Measurements from ENCODE around the gene ACTR8. TPM values are rescaled to one million over a fixed set of nuclear protein-coding genes. Genes with fewer than 3 reads are reported as not detected.

Gene ACTR8
- total and polyA plus RNA-seq, 2 of the 13 experiments (the other 11 are each of a cell fraction or from before 2014, with no cell fraction given): 15.5 to 29.0 TPM

- TF ChIP-seq, protein P1, sequence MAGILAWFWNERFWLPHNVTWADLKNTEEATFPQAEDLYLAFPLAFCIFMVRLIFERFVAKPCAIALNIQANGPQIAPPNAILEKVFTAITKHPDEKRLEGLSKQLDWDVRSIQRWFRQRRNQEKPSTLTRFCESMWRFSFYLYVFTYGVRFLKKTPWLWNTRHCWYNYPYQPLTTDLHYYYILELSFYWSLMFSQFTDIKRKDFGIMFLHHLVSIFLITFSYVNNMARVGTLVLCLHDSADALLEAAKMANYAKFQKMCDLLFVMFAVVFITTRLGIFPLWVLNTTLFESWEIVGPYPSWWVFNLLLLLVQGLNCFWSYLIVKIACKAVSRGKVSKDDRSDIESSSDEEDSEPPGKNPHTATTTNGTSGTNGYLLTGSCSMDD (CRISPR knock-in tag; IDR thresholded peaks at IDR 0.05): no peak
- no peak; the same call in 1 of the 2 replicates for TF ChIP-seq ZNF317 (CRISPR knock-in tag; IDR thresholded peaks at IDR 0.05)
- no peak for TF ChIP-seq ZFP62 (CRISPR knock-in tag; IDR thresholded peaks at IDR 0.05)
- TF ChIP-seq ZNF562 (CRISPR knock-in tag; IDR thresholded peaks at IDR 0.05; ENCODE audit: borderline replicate concordance): no peak
- TF ChIP-seq ZNF33B (CRISPR knock-in tag; IDR thresholded peaks at IDR 0.05): peak; percentile 56; the same call in 1 of the 2 replicates
- TF ChIP-seq ZNF20 (CRISPR knock-in tag; IDR thresholded peaks at IDR 0.05): no peak
- TF ChIP-seq ATF1 (CRISPR knock-in tag; IDR thresholded peaks at IDR 0.05): no peak
- no peak for TF ChIP-seq TCF7L2 (IDR thresholded peaks at IDR 0.05; ENCODE audit: low read depth, low read length)
- no peak for TF ChIP-seq ZBTB42 (CRISPR knock-in tag; IDR thresholded peaks at IDR 0.05)
- TF ChIP-seq, protein P2, sequence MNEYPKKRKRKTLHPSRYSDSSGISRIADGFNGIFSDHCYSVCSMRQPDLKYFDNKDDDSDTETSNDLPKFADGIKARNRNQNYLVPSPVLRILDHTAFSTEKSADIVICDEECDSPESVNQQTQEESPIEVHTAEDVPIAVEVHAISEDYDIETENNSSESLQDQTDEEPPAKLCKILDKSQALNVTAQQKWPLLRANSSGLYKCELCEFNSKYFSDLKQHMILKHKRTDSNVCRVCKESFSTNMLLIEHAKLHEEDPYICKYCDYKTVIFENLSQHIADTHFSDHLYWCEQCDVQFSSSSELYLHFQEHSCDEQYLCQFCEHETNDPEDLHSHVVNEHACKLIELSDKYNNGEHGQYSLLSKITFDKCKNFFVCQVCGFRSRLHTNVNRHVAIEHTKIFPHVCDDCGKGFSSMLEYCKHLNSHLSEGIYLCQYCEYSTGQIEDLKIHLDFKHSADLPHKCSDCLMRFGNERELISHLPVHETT (CRISPR knock-in tag; conservative IDR thresholded peaks at IDR 0.05): no peak
- TF ChIP-seq ZNF441 (CRISPR knock-in tag; IDR thresholded peaks at IDR 0.05; ENCODE audit: borderline replicate concordance): no peak; the same call in 1 of the 2 replicates
- TF ChIP-seq FOXO1 (CRISPR knock-in tag; IDR thresholded peaks at IDR 0.05): peak; percentile 98
- TF ChIP-seq, protein P3, sequence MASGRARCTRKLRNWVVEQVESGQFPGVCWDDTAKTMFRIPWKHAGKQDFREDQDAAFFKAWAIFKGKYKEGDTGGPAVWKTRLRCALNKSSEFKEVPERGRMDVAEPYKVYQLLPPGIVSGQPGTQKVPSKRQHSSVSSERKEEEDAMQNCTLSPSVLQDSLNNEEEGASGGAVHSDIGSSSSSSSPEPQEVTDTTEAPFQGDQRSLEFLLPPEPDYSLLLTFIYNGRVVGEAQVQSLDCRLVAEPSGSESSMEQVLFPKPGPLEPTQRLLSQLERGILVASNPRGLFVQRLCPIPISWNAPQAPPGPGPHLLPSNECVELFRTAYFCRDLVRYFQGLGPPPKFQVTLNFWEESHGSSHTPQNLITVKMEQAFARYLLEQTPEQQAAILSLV (CRISPR knock-in tag; IDR thresholded peaks at IDR 0.05; ENCODE audit: borderline replicate concordance): peak; percentile 91
- no peak for TF ChIP-seq ETV6 (CRISPR knock-in tag; conservative IDR thresholded peaks at IDR 0.05)
- TF ChIP-seq MAFK (conservative IDR thresholded peaks at IDR 0.05 in 1 of 2, IDR thresholded peaks at IDR 0.05 in 1 of 2; ENCODE audit: low read length in 2 of 2): no peak
- no peak for TF ChIP-seq ZBTB2 (CRISPR knock-in tag; IDR thresholded peaks at IDR 0.05; ENCODE audit: low read depth)
- no peak for TF ChIP-seq SCMH1 (CRISPR knock-in tag; IDR thresholded peaks at IDR 0.05; ENCODE audit: borderline replicate concordance)
- TF ChIP-seq MED1 (CRISPR knock-in tag; IDR thresholded peaks at IDR 0.05): peak; percentile 93
- TF ChIP-seq ZNF143 (CRISPR knock-in tag; IDR thresholded peaks at IDR 0.05): peak; percentile 40; the same call in 1 of the 2 replicates
- no peak for TF ChIP-seq SRSF9 (IDR thresholded peaks at IDR 0.05; ENCODE audit: borderline replicate concordance, insufficient read depth, low read depth, low read length, poor library complexity, severe bottlenecking)
- TF ChIP-seq GLI4 (CRISPR knock-in tag; IDR thresholded peaks at IDR 0.05; ENCODE audit: borderline replicate concordance): no peak
- TF ChIP-seq NFYC (CRISPR knock-in tag; IDR thresholded peaks at IDR 0.05): no peak
Measured at GRCh38 chr3:53842436-53843194, 39.3 kb downstream of the ACTR8 start (continued).

All from HepG2 (cell line).